HG02840 (cell line): ENCODE measurements around the gene GOLGA8S.
"Not testable (repeated sequence)": the region's sequence is repeated elsewhere in the genome, so short reads cannot be mapped to it uniquely, and the experiment has no call there.

Experiments
- ATAC-seq: cut with Tn5 transposase; IDR thresholded peaks from one replicate; pipeline ENCODE4 v1.9.1; 2021; ENCODE audit warnings: mild to moderate bottlenecking, moderate library complexity, moderate number of reproducible peaks; ENCODE audit not compliant: unreplicated experiment, low FRiP score

GOLGA8S gene, protein sequence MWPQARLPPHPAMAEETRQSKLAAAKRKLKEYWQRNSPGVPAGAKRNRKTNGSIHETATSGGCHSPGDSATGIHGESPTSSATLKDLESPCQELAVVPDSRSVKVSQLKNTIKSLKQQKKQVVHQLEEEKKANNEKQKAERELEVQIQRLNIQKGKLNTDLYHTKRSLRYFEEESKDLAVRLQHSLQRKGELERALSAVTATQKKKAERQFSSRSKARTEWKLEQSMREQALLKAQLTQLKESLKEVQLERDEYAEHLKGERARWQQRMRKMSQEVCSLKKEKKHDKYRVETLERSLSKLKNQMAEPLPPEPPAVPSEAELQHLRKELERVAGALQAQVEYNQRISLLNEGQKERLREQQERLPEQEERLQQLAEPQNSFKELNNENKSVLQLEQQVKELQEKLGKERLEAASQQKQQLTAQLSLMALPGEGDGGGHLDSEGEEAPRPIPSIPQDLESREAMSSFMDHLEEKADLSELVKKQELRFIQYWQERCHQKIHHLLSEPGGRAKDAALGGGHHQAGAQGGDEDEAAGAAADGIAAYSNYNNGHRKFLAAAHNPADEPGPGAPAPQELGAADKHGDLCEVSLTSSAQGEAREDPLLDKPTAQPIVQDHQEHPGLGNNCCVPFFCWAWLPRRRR

DNA sequence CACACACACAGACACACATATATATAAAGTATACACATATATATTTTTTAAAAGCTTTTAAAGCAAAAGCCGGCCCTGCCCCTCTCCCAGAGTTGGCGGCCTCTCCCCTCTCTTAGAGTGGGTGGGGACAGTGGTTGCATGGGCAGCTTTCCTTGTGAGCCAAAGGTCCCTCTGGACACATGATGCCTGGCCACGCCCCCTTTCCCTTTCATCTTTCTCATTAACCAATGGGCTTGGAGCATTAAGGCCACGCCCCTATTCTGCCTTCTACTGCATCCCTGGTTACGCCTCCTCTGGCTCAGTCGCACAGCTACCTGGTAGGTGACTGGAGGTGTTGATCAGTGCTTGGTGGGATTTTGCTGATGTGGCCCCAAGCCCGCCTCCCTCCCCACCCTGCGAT is at the start of gene GOLGA8S:
Gene GOLGA8S (plus strand): TSS at position 301 of the 400 bp plus-strand sequence. CDS start 62 bp downstream, at position 363.
- ATAC-seq, result not testable (repeated sequence)

DNA sequence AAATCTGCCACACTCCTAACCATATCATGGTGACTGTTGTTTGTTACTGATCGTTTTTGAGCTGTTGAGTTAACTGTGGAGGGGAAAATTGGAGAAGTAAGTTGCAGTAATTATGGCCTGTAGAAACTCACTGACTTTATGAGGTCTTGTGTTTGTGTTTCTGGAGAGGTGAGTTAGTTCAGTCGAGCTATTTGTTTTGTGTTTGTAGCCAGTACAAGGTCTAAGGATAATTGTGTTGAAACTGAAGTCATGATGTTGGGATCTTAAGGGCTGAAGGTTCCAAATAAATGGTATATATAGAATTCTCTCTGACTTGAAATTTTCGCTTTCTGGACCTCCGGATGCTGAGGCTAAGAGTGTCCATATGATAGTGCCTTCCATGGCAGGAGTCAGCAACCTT is 49.7 kb upstream of the GOLGA8S start:
- not testable (repeated sequence) for ATAC-seq

DNA sequence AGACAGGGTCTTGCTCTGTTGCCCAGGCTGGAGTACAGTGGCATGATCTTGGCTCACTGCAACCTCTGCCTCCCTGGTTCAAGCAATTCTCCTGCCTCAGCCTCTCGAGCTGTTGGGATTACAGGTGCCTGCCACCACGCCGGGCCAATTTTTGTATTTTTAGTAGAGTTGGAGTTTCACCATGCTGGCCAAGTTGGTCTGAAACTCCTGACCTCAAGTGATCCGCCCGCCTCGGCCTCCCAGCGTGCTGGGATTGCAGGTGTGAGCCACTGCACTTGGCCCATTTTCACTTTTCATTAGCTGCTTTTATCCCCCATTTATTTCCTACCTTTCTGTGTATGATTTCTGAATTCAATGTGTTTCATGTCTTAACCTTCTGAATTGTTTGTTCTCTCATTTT is 48.6 kb upstream of the GOLGA8S start:
- not testable (repeated sequence) for ATAC-seq

GRCh38 chr15:23311233-23311632 is 43.3 kb upstream of the GOLGA8S start:
- not testable (repeated sequence) for ATAC-seq

- not testable (repeated sequence) for ATAC-seq
Observed at GRCh38 chr15:23334096-23334495, 20.5 kb upstream of the GOLGA8S start, which contains the start of gene GOLGA6L26. TSS of gene GOLGA6L26 (minus strand) at chr15:23334196. CDS start at chr15:23334135, 61 bp downstream.

GRCh38 chr15:23362622-23363021 is 8.1 kb downstream of the GOLGA8S start:
- not testable (repeated sequence) for ATAC-seq

DNA sequence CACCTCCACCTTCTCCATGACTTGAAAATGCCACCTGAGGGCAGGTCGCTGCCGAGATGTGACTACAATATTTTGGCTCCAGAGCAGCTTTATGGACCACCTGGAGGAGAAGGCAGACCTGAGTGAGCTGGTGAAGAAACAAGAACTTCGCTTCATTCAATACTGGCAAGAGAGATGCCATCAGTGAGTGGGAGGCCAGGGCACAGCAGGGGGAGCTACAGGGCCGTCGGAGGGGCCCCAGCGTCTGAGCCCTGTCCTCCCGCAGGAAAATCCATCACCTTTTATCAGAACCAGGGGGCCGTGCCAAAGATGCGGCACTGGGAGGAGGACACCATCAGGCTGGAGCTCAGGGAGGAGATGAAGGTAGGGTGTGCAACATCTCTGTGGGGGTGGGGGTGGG is 9.7 kb downstream of the GOLGA8S start:
- ATAC-seq, result not testable (repeated sequence)

- ATAC-seq, result no peak
Observed at GRCh38 chr15:23370578-23370977, 16.0 kb downstream of the GOLGA8S start.

DNA sequence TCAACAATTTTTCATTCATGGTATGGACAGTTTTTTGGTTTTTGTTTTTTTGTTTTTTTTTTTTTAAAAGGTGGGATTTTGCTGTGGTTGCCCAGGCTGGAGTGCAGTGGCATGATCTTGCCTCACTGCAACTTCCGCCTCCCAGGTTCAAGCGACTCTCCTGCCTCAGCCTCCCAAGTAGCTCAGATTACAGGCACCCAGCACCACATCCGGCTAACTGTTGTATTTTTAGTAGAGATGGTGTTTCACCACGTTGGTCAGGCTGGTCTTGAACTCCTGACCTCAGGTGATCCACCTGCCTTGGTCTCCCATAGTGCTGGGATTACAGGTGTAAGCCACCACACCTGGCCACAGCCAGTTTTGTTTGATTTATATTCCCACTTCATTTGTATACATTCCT is 16.6 kb downstream of the GOLGA8S start:
- ATAC-seq, result not testable (repeated sequence)

GRCh38 chr15:23371868-23372267 is 17.3 kb downstream of the GOLGA8S start:
- not testable (repeated sequence) for ATAC-seq

- no peak for ATAC-seq
Observed at GRCh38 chr15:23372284-23372683, 17.7 kb downstream of the GOLGA8S start.

DNA sequence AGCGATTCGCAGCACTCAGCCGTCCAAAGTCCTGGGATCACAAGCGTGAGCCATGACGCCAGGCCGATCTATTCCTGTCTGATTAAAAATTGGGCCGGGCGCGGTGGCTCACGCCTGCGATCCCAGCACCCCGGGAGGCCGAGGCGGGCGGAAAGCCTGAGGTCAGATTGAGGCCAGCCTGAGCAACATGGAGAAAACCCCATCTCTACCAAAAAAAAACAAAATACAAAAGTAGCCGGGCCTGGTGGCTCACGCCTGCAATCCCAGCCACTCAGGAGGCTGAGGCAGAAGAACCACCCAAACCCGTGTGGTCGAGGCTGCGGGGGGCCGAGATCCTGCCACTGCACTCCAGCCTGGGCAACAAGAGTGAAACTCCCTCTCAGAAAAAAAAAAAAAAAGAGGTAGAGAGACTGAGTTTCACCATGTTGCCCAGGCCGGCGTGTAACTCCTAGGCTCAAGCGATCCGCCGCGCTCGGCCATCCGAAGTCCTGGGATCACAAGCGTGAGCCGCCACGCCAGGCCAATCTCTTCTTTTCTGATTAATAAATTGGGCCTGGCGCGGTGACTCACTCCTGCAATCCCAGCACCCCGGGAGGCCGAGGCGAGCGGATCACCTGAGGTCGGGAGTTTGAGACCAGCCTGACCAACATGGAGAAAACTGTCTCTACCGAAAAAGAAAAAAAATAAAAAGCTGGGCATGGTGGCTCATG is 18.5 kb downstream of the GOLGA8S start:
- ATAC-seq, result not testable (repeated sequence)

GRCh38 chr15:23374226-23374625 is 19.7 kb downstream of the GOLGA8S start:
- not testable (repeated sequence) for ATAC-seq

GRCh38 chr15:23378946-23379345 is 24.4 kb downstream of the GOLGA8S start:
- not testable (repeated sequence) for ATAC-seq

DNA sequence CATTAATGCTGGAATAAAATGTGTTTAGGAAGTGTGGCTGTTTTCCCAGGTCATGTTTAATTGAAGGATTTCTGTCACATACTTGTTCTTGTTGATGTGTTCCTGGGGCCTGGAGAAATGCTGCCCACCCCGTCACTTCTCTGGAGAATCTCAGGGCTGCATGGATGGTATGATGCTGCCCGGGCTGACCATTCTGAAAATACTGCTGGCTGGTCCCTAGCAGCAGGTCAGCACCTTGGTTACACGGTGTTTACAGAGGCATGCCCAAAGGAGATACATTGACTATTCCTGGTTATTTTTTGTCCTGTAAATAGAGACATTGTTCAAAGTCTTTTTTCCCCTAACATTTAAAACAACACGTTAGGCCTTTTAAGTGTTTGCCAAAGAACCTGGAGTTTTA is 26.2 kb downstream of the GOLGA8S start:
- not testable (repeated sequence) for ATAC-seq

- not testable (repeated sequence) for ATAC-seq
Observed at GRCh38 chr15:23381192-23381591, 26.6 kb downstream of the GOLGA8S start.

- no peak for ATAC-seq
Observed at GRCh38 chr15:23384371-23384770, 29.8 kb downstream of the GOLGA8S start.

- ATAC-seq, result no peak
Observed at GRCh38 chr15:23385886-23386430, 31.4 kb downstream of the GOLGA8S start.

DNA sequence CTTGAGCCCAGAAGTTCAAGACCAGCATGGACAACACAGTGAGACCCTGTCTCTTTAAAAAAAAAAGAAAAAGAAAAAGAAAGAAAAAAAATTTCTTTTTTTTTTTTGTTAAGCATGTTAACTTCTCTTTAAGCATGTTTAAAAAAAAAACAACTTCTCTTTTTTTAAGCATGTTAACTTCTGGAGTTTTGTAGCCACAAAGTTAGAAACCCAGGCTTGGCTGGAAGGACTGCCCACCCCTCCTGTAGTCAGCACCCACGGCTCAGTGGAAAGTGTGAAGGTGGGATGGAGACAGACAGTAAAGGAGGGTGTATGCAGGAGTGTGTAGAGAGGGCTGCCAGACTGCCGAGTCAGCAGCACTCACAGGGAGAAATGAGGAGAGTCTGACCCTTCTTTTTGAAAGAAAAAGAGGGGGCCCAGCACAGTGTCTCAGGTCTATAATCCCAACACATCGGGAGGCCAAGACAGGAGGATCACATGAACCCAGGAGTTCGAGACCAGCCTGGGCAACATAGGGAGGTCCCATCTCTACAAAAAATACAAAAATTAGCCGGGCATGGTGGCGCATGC is 33.2 kb downstream of the GOLGA8S start:
- ATAC-seq, result no peak

- ATAC-seq, result no peak
Observed at GRCh38 chr15:23395030-23395692, 40.6 kb downstream of the GOLGA8S start.
